ENCODE data around the gene CDCA4.

DNA sequence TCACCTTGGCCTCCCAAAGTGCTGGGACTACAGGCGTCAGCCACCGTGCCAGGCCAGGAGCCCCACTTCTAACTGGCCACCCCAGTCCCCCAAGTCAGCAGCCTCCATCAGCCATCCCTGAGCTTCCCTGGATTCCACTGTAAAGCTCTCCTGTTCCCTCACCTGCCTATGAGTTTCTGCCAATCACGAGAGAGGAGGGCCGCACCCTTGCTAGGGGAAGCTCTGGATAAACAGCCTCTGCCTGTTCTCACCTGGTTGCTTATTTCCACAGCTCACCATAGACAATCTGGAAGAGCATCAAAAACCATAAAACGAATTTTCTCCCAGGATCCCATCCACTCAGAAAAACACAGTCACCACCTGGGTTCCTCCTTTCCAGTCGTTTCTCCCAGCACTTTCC, 5.0 kb downstream of the CDCA4 start:
- TF ChIP-seq, protein P1, sequence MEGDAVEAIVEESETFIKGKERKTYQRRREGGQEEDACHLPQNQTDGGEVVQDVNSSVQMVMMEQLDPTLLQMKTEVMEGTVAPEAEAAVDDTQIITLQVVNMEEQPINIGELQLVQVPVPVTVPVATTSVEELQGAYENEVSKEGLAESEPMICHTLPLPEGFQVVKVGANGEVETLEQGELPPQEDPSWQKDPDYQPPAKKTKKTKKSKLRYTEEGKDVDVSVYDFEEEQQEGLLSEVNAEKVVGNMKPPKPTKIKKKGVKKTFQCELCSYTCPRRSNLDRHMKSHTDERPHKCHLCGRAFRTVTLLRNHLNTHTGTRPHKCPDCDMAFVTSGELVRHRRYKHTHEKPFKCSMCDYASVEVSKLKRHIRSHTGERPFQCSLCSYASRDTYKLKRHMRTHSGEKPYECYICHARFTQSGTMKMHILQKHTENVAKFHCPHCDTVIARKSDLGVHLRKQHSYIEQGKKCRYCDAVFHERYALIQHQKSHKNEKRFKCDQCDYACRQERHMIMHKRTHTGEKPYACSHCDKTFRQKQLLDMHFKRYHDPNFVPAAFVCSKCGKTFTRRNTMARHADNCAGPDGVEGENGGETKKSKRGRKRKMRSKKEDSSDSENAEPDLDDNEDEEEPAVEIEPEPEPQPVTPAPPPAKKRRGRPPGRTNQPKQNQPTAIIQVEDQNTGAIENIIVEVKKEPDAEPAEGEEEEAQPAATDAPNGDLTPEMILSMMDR (IDR thresholded peaks at IDR 0.05), result no peak
- TF ChIP-seq POLR2A (IDR thresholded peaks at IDR 0.05; ENCODE audit: low read length) (no peak), SREBF2 (IDR thresholded peaks at IDR 0.05) (no peak), RFX5 (IDR thresholded peaks at IDR 0.05) (no peak), EP300 (IDR thresholded peaks at IDR 0.05) (no peak), RAD21 (conservative IDR thresholded peaks at IDR 0.05 in 1 of 2, IDR thresholded peaks at IDR 0.05 in 1 of 2) (no peak), TP53 (CRISPR knock-in tag; IDR thresholded peaks at IDR 0.05) (no peak), CHD4 (IDR thresholded peaks at IDR 0.05; ENCODE audit: borderline replicate concordance) (no peak)

All from A549 (cell line).